ENCODE data around the gene TUSC2. TPM values are rescaled to one million over a fixed set of nuclear protein-coding genes. Genes with fewer than 3 reads are reported as not detected.
A peak's percentile ranks its signal among the peaks of the same experiment; 100 is the strongest.

Gene TUSC2
- total and polyA plus RNA-seq, 2 donors (not counting 1 experiment from before 2014, with no cell fraction given) = 28.2 to 29.3 TPM

DNA sequence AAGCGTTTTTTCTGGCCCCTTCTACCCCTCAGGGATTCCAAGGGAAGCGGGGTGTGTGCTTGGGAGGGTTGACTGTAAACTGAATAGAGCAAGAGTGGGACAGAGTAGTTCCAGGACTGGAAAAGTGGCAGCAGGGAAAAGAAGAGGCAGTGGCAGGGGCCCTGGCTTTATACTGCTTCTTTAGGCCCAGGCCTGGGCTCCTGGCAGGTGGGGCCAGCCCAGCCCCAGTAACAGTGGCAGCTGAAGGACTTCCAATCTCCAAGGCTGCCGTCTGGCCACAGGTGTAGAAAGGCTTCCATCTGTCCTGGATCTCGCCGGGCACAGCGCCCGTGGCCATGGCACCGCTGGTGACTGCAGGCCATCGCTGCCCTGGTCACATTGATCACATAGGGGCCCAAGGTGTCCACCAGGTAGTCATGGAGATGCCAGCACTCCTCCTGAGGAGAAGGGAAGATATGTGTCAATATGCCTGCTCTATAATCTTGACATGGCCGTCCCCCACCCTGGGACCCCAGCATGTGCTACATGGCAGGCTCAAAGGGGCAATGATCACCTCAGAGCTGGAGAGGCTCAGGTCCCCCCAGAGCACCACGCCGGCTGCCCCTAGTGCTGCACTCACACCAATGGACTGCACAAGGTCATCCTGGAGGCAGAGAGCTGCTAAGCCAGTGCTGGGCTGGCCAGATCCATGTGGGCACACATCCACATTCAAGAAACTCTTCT, 34.8 kb downstream of the TUSC2 start:
- Mint-ChIP-seq H3K27me3 (no peaks in the 10 kb centered on the region), H3K4me3 (peak overlapping the region; percentile 92), H3K4me1 (peaks cover 24% of the 10 kb centered on the region), H3K27ac (peak overlapping the region; percentile 96), H3K9me3 (ENCODE audit: insufficient read depth) (no peaks in the 10 kb centered on the region)
- WGBS (ENCODE audit: insufficient coverage) = 83% methylated on average over 12 of the region's 12 CpGs
- peak overlapping the region; percentile 93 for H2AFZ ChIP-seq (ENCODE audit: insufficient read depth, low read depth, low read length, poor library complexity, severe bottlenecking)
- H4K20me1 ChIP-seq (ENCODE audit: control insufficient read depth, insufficient read depth, low read length, poor library complexity, severe bottlenecking) = no peaks in the 10 kb centered on the region
- no peak for ATAC-seq (ENCODE audit: low read depth)
- H3K4me1 ChIP-seq (ENCODE audit: control insufficient read depth in 2 of 2, insufficient read depth in 2 of 2, low read length in 2 of 2) = peaks cover 16 to 23% of the 10 kb centered on the region in 2 donors
- H3K9me3 ChIP-seq (ENCODE audit: control extremely low read depth in 1 of 3, control insufficient read depth in 2 of 3, insufficient read depth in 1 of 3, low read length in 2 of 3) = no peaks in the 10 kb centered on the region
- TF ChIP-seq EZH2 (IDR thresholded peaks at IDR 0.05; ENCODE audit: borderline replicate concordance, insufficient read depth, low read depth, low read length, poor library complexity, severe bottlenecking) (no peak), CTCF (IDR thresholded peaks at IDR 0.05) (no peak)
- H3K36me3 ChIP-seq (replicated peaks in 1 of 2; ENCODE audit: control extremely low read depth in 1 of 2, control insufficient read depth in 1 of 2, extremely low read depth in 1 of 2, insufficient read depth in 2 of 2, low read length in 1 of 2) = peaks cover 0 to 25% of the 10 kb centered on the region in 2 experiments
- CTCF ChIA-PET = interaction anchor here (1.0 to 2.0 kb wide), 7 partner anchors 18 to 99 kb away, joined by 4 to 9 read pairs (median 5); no protein-coding TSS in a partner anchor
- peak overlapping the region; percentile 57 to 68 for H3K27ac ChIP-seq (ENCODE audit: low read length in 2 of 2)
- intact Hi-C loops (cut with micrococcal nuclease) = loop anchor here (10.0 kb wide), 1 partner anchor 1092 kb away; the partner anchor contains the start of gene MANF
- H3K4me3 ChIP-seq (ENCODE audit: control extremely low read depth in 1 of 5, extremely low read depth in 1 of 5, insufficient read depth in 1 of 5, low read depth in 2 of 5, low read length in 4 of 5) = peak overlapping the region in 2 of 5 experiments; percentile 81 to 94
- DNase-seq = no peak
- H3K4me2 ChIP-seq (replicated peaks; ENCODE audit: low read depth, low read length, poor library complexity, severe bottlenecking) = peak overlapping the region; percentile 100
- POLR2A ChIA-PET = interaction anchor here (0.6 to 2.3 kb wide), 4 partner anchors 12 to 175 kb away, joined by 3 to 15 read pairs (median 4); no protein-coding TSS in a partner anchor
- H3K27me3 ChIP-seq (replicated peaks in 1 of 4; ENCODE audit: control extremely low read depth in 1 of 4, control insufficient read depth in 3 of 4, insufficient read depth in 4 of 4, low read length in 3 of 4) = no peaks in the 10 kb centered on the region
- H3K79me2 ChIP-seq (ENCODE audit: control insufficient read depth, insufficient read depth, low read length) = peaks cover 22% of the 10 kb centered on the region
- peak overlapping the region; percentile 95 for H3K9ac ChIP-seq (ENCODE audit: low read length)
